Motor neuron (in vitro differentiated cells): ENCODE results near the gene PLA2G4B. TPM values are rescaled to one million over a fixed set of nuclear protein-coding genes. Genes with fewer than 3 reads are reported as not detected.

Source experiments
- ATAC-seq, 8 experiments: fragments of 200-7000 bp; cut with Tn5 transposase; replicated peaks in 6 of 8; 2 replicates each; pipeline ENCODE4 v1.8.0; 2021; ENCODE audit warnings: mild to moderate bottlenecking in 8 of 8, moderate library complexity in 8 of 8
- H3K27ac ChIP-seq, 2 donors: fragments of 250-450 bp; sonication (Bioruptor Pico); 2 replicates each; pipeline ENCODE4 v1.9.0; 2021; ENCODE audit warnings: antibody characterized with exemption in 2 of 2, mild to moderate bottlenecking in 2 of 2, moderate library complexity in 1 of 2
- H3K4me1 ChIP-seq, 2 donors: fragments of 250-450 bp; sonication (Bioruptor Pico); replicated peaks in 1 of 2; 2 replicates each; pipeline ENCODE4 v1.6.1; 2021; ENCODE audit warnings: antibody characterized with exemption in 2 of 2, mild to moderate bottlenecking in 2 of 2, moderate library complexity in 1 of 2
- H3K4me3 ChIP-seq, 5 donors: fragments of 250-450 bp; sonication (Bioruptor Pico); 2 replicates each; pipeline ENCODE4 v1.9.0; 2021; ENCODE audit warnings: antibody characterized with exemption in 5 of 5, mild to moderate bottlenecking in 5 of 5, moderate library complexity in 4 of 5
- WGBS, 10 experiments: fragments of 450-650 bp; shearing (Covaris generic); methylation state at CpG; one replicate each; pipeline ENCODE4 v1.0.0; 2022; 5-methylcytosine and 5-hydroxymethylcytosine counted together
- in situ Hi-C, 9 experiments: fragments of 400-800 bp; cut with MboI; loops; one replicate each; pipeline ENCODE4 v1.15.0; 2021; ENCODE audit warnings: low sequenced_read_pairs in 9 of 9, low pct_unique_long_range_greater_than_20kb in 2 of 9; ENCODE audit not compliant: unreplicated experiment in 9 of 9
- total RNA-seq, 8 experiments: library from RNA; unstranded; fragments of 300-600 nt; gene quantifications; 2 replicates each; pipeline versions ENCODE4 v1.2.3 to v1.2.4, GENCODE V29; 2022

Gene PLA2G4B
- total RNA-seq, 8 experiments from 2014 or later: 1.1 to 7.7 (median 3.6) TPM

DNA sequence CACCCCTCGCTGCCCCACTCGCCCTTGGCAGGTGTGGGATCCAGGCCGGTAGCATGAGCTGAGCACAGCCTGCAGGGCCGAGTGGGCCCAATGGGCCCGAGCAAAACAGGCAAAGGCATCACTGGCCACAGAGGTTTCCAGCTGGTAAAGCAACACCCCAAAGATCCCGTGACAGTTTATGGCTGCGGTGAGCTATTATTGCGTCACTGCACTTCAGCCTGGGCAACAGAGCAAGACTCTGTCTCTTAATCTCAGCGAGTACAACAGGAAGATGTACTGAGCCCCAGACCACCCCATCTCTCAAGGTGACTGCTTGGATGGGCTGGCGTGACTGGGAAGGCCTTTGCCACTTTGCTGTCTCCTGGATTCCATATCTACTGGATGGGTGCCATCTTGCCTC, 6.4 kb upstream of the PLA2G4B start:
- in situ Hi-C loops: no loop called here

GRCh38 chr15:41832875-41833274, 5.8 kb upstream of the PLA2G4B start:
- in situ Hi-C loops: no loop called here
- WGBS, 10 experiments: 90 to 100% methylated on average over 1 to 2 of the region's 3 CpGs; no CpG with 5 or more reads in 8 of the 10 experiments
- no peak for ATAC-seq
- H3K27ac ChIP-seq: no peak overlapping the region
- H3K4me3 ChIP-seq: no peak overlapping the region
- peaks cover 7 to 10% of the 10 kb centered on the region in 2 donors for H3K4me1 ChIP-seq

More for the DNA sequence above, 6.4 kb upstream of the PLA2G4B start:
- H3K4me1 ChIP-seq: peaks cover 7 to 10% of the 10 kb centered on the region in 2 donors
- no peak overlapping the region for H3K27ac ChIP-seq
- 90 to 100% (median 97%) methylated on average over 2 to 5 of the region's 10 CpGs; no CpG with 5 or more reads in 6 of the 10 experiments for WGBS, 10 experiments
- H3K4me3 ChIP-seq: no peak overlapping the region
- no peak for ATAC-seq

DNA sequence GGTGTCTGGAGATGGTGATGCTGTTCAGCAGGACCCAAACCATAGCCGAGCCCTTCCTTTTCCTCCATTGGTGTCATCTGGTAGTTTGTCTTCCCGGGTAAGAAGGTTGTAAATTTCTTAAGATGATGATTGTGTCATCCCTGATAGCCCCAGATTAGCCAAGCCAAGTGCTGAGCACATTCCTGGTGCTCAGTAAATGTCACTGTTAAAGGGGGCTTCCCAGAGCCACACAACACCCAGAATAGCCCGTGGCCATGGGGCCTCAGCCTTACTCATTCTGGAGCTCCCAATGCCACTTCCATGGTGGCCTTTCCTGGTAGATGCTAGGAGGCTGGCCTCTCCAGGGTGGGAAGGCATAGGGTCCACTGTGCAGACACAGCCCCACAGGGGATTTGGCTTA, 4.6 kb upstream of the PLA2G4B start:
- in situ Hi-C loops: no loop called here
- ATAC-seq: no peak
- H3K4me1 ChIP-seq: peaks cover 3 to 6% of the 10 kb centered on the region in 2 donors

GRCh38 chr15:41836073-41836472, 2.6 kb upstream of the PLA2G4B start:
- H3K27ac ChIP-seq: no peak overlapping the region
- in situ Hi-C loops: no loop called here
- H3K4me1 ChIP-seq: no peaks in the 10 kb centered on the region
- WGBS, 10 experiments: 93% methylated on average over 5 of the region's 6 CpGs; no CpG with 5 or more reads in 9 of the 10 experiments
- peak in 2 of 8 experiments; percentile 32 to 51 for ATAC-seq
- no peak overlapping the region for H3K4me3 ChIP-seq

More for the DNA sequence above, 4.6 kb upstream of the PLA2G4B start:
- no peak overlapping the region for H3K27ac ChIP-seq
- WGBS, 10 experiments: 72 to 100% (median 100%) methylated on average over 1 to 2 of the region's 3 CpGs; no CpG with 5 or more reads in 7 of the 10 experiments
- no peak overlapping the region for H3K4me3 ChIP-seq

DNA sequence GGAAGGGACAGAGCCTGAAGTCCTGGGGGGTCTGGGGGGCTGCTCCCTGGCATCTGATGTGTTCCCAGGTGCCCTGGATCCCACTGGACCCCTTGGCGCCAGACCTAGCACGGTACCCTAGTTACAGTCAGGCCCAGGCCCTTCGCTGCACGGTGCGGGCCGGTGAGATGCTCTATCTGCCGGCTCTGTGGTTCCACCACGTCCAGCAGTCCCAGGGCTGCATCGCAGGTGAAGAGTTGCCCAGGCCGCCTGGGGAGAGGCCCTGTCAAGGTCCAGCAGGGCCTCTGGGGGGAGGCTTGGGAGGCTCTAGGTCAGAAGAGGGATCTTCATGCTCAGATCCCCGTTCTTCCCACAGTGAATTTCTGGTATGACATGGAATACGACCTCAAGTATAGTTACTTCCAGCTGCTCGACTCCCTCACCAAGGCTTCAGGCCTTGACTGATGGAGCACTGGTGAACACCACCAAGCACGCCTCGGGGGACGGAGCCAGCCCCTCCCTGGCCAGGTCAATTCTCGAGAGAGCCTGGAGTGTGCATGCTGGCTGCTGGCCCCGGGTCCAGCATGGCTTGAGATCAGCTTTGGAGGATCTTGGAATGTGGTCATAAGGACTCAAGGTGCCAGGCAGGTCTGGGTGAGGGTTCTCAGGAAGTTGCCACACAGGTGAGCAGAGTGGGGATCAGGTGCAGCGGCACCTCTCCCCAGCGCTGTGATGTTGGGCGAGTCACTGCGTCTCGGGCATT, 1.8 kb upstream of the PLA2G4B start:
- in situ Hi-C loops: no loop called here
- WGBS, 10 experiments: 73 to 96% (median 85%) methylated on average over 6 to 9 of the region's 23 CpGs; no CpG with 5 or more reads in 5 of the 10 experiments
- ATAC-seq: no peak
- H3K27ac ChIP-seq: no peak overlapping the region
- no peaks in the 10 kb centered on the region for H3K4me1 ChIP-seq
- no peak overlapping the region for H3K4me3 ChIP-seq

DNA sequence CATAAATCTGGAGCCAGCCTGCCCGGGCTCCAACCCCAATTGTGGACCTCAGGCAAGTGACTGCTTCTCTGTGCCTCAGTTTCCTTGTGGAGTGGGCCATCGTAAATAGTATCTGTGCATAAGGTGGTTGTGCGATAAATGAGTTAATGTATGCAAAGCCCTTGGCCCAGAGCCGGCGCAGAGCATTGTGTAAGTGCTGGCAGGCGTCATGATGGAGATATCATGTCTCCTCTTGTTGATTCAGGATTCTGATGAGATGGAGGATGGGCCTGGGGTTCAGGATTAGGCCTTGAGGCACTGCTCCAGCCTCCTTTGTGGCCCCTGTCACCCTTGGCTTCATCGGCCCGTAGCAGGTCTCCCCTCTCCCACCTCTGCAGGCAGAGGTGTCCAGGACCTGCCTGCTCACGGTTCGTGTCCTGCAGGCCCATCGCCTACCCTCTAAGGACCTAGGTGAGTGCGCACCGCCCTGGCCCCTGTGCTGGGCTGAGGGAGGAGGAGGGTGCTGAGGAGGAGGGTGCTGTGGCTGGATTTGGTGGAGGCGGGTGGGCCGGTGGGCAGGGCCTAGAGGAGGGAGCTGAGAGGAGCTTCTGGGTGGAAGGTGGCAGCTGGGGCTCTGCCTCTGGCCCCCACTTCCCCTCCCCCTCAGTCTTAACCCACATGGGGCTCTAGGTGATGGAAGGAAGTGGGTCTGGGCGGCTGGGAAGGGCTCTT, 1.3 kb downstream of the PLA2G4B start:
- no peaks in the 10 kb centered on the region for H3K4me1 ChIP-seq
- in situ Hi-C loops: no loop called here
- peak in 1 of 8 experiments; percentile 9 for ATAC-seq
- no peak overlapping the region for H3K4me3 ChIP-seq
- no peak overlapping the region for H3K27ac ChIP-seq
- 80 to 87% (median 87%) methylated on average over 1 to 4 of the region's 16 CpGs; no CpG with 5 or more reads in 7 of the 10 experiments for WGBS, 10 experiments

GRCh38 chr15:41840673-41841072, 2.0 kb downstream of the PLA2G4B start:
- Histone ChIP-seq H3K27ac (no peak overlapping the region), H3K4me3 (no peak overlapping the region), H3K4me1 (no peaks in the 10 kb centered on the region)
- in situ Hi-C loops: no loop called here
- whole genome bisulfite sequencing, 10 experiments: 67 to 100% (median 100%) methylated on average over 1 to 5 of the region's 15 CpGs; no CpG with 5 or more reads in 3 of the 10 experiments
- no peak for ATAC-seq

DNA sequence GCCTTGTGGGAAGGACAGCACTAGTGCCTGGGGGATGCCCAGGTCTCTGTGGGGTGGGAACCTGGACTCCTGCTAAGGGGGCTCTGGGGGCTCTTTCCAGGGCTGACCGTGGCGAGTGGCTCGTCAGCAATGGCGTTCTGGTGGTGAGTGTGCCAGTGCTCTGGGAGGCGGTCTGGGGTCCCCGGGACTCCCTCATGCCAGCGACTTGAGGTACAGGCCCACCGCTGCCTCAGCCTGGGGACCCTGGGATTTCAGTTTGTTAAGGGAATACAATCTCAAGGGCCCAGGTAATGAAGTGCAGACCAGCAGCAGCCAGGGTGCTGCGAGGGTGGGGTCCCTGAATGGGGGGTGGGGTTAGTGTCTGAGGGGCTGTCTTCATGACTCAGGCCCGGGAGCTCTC, 2.5 kb downstream of the PLA2G4B start:
- in situ Hi-C loops: no loop called here
- 100% methylated on average over 1 of the region's 10 CpGs; no CpG with 5 or more reads in 9 of the 10 experiments for WGBS, 10 experiments

DNA sequence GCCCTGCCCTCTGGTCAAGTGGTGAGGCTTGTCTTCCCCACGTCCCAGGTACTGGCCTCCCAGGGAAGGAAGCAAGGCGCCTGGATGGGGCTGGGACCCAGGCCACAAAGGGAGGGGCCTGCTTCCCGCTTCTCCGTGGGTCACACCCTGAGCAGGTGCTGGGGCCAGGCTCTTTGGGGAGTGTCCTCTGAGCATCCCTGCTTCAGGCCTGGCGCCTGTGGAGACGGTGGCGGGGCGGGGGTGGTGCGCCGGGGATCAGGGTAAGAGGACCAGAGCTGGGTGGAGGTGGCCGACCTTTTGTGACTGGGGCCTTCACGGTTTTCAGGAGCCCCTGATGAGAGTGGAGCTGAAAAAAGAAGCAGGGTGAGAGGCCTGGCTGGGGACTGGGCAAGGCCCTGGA, 3.6 kb downstream of the PLA2G4B start:
- peak in 1 of 8 experiments; percentile 28 for ATAC-seq
- in situ Hi-C loops: no loop called here
- WGBS, 10 experiments: 0 to 78% (median 40%) methylated on average over 1 to 7 of the region's 12 CpGs; no CpG with 5 or more reads in 7 of the 10 experiments
- no peaks in the 10 kb centered on the region for H3K4me1 ChIP-seq
- no peak overlapping the region for H3K4me3 ChIP-seq
- H3K27ac ChIP-seq: no peak overlapping the region

More for the DNA sequence above, 2.5 kb downstream of the PLA2G4B start:
- H3K4me3 ChIP-seq: no peak overlapping the region
- H3K27ac ChIP-seq: no peak overlapping the region
- H3K4me1 ChIP-seq: no peaks in the 10 kb centered on the region
- no peak for ATAC-seq

DNA sequence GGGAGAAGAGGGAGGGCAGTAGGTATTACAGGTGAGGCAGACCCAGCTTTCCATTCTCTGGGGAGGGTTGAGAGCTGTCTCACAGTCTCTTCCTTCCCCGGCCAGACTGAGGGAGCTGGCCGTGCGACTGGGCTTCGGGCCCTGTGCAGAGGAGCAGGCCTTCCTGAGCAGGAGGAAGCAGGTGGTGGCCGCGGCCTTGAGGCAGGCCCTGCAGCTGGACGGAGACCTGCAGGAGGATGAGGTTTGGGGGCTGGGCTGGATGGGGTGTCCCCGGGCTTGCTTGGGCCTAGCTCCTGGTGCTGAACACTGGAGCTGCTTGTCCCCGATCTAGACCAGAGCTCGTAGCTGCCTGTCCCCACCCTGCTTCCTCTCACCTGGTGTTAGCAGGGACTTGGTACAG, 4.9 kb downstream of the PLA2G4B start:
- 96 to 100% (median 100%) methylated on average over 1 to 5 of the region's 10 CpGs; no CpG with 5 or more reads in 7 of the 10 experiments for WGBS, 10 experiments
- Histone ChIP-seq H3K27ac (no peak overlapping the region), H3K4me3 (no peak overlapping the region), H3K4me1 (no peaks in the 10 kb centered on the region)
- no peak for ATAC-seq
- in situ Hi-C loops: no loop called here

- no peak overlapping the region for H3K4me3 ChIP-seq
- no peaks in the 10 kb centered on the region for H3K4me1 ChIP-seq
- no peak overlapping the region for H3K27ac ChIP-seq
- ATAC-seq: no peak
- 50 to 100% (median 100%) methylated on average over 1 to 2 of the region's 12 CpGs; no CpG with 5 or more reads in 7 of the 10 experiments for WGBS, 10 experiments
- in situ Hi-C loops: no loop called here
Observed at GRCh38 chr15:41844814-41845213, 6.2 kb downstream of the PLA2G4B start.

DNA sequence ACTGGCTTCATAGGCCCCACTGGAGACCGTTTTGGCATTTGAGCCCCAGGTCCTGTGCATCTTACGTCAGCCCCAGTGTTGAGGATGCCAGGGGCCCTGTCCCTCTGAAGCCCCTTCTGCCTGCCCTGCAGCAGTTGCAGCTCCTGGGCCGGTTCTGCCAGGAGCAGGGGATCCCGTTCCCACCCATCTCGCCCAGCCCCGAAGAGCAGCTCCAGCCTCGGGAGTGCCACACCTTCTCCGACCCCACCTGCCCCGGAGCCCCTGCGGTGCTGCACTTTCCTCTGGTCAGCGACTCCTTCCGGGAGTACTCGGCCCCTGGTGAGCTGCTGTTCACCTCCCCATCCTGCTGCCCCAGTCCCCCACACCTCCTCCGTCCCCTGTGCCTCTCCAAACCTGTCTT, 8.6 kb downstream of the PLA2G4B start:
- 80% methylated on average over 1 of the region's 14 CpGs; no CpG with 5 or more reads in 9 of the 10 experiments for WGBS, 10 experiments
- no peak for ATAC-seq
- H3K27ac ChIP-seq: no peak overlapping the region
- in situ Hi-C loops: no loop called here
- H3K4me3 ChIP-seq: no peak overlapping the region
- no peaks in the 10 kb centered on the region for H3K4me1 ChIP-seq

DNA sequence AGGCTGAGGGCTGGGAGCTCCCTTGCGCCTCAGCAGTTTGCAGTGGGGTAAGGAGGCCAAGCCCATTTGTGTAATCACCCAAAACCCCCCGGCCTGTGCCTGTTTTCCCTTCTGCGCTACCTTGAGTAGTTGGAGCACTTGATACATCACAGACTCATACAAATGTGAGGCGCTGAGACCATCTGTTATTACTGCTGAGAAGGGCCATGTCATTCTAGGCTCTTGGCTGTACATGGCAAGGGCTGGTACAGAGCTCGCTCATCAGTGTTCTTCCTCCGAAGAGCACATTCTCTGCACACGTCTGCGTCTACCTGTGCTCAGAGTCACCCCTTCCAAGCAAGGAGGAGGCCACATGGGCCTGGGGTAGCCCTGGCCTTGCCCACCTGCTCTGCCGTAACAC, 9.3 kb downstream of the PLA2G4B start:
- Histone ChIP-seq H3K4me3 (no peak overlapping the region), H3K27ac (no peak overlapping the region), H3K4me1 (no peaks in the 10 kb centered on the region)
- no peak for ATAC-seq
- 90 to 100% (median 92%) methylated on average over 1 to 5 of the region's 9 CpGs; no CpG with 5 or more reads in 7 of the 10 experiments for WGBS, 10 experiments
- in situ Hi-C loops: no loop called here
